COLO829 (cell line): ENCODE results near the gene ARIH1.

Source experiments
- DNase-seq: peaks from one replicate; pipeline ENCODE4 v3.0.0; 2012; ENCODE audit warnings: low spot score

The ARIH1 gene

GRCh38 chr15:72540606-72541237, 66.6 kb downstream of the ARIH1 start:
- no peak for DNase-seq

- DNase-seq = no peak
Measured at GRCh38 chr15:72541674-72542073, 67.5 kb downstream of the ARIH1 start.

- DNase-seq = no peak
Measured at GRCh38 chr15:72545156-72545555, 71.0 kb downstream of the ARIH1 start.

- DNase-seq = no peak
Measured at GRCh38 chr15:72554471-72555425, 80.6 kb downstream of the ARIH1 start.

- DNase-seq = no peak
Measured at GRCh38 chr15:72559781-72560180, 85.7 kb downstream of the ARIH1 start.

GRCh38 chr15:72560458-72560857, 86.3 kb downstream of the ARIH1 start:
- no peak for DNase-seq

GRCh38 chr15:72562386-72562785, 88.3 kb downstream of the ARIH1 start:
- no peak for DNase-seq

- DNase-seq = no peak
Measured at GRCh38 chr15:72562878-72563277, 88.7 kb downstream of the ARIH1 start.

- no peak for DNase-seq
Measured at GRCh38 chr15:72564091-72564490, 90.0 kb downstream of the ARIH1 start.

- no peak for DNase-seq
Measured at GRCh38 chr15:72566973-72567372, 92.8 kb downstream of the ARIH1 start.

GRCh38 chr15:72570059-72570458, 95.9 kb downstream of the ARIH1 start:
- DNase-seq = no peak

GRCh38 chr15:72579814-72580213, 105.7 kb downstream of the ARIH1 start:
- DNase-seq = no peak

GRCh38 chr15:72584006-72584405, 109.9 kb downstream of the ARIH1 start:
- no peak for DNase-seq

- DNase-seq = no peak
Measured at GRCh38 chr15:72585025-72585424, 110.9 kb downstream of the ARIH1 start.

- no peak for DNase-seq
Measured at GRCh38 chr15:72585476-72586058, 111.4 kb downstream of the ARIH1 start.

GRCh38 chr15:72588096-72588495, 114.0 kb downstream of the ARIH1 start:
- DNase-seq = no peak

- no peak for DNase-seq
Measured at GRCh38 chr15:72590427-72590826, 116.3 kb downstream of the ARIH1 start.

GRCh38 chr15:72591361-72591760, 117.2 kb downstream of the ARIH1 start:
- DNase-seq = no peak

- no peak for DNase-seq
Measured at GRCh38 chr15:72592097-72592496, 118.0 kb downstream of the ARIH1 start.

- no peak for DNase-seq
Measured at GRCh38 chr15:72592676-72593075, 118.5 kb downstream of the ARIH1 start.

GRCh38 chr15:72593838-72594237, 119.7 kb downstream of the ARIH1 start:
- DNase-seq = no peak

GRCh38 chr15:72599855-72600464, 125.8 kb downstream of the ARIH1 start:
- peak; percentile 28 for DNase-seq

- DNase-seq = peak; percentile 21
Measured at GRCh38 chr15:72604794-72605193, 130.7 kb downstream of the ARIH1 start.
